GM13976 (cell line): ENCODE results near the gene HOXB9.

Experiments used
- DNase-seq: peaks from one replicate; pipeline ENCODE4 v3.0.0; 2012; ENCODE audit warnings: low spot score
- in situ Hi-C: fragments of 300-500 bp; cut with MboI; formaldehyde crosslinking; loops from one replicate; pipeline ENCODE4 v1.12.0; 2022; ENCODE audit warnings: low sequenced_read_pairs, mixed read lengths, inconsistent platforms; ENCODE audit not compliant: unreplicated experiment
- TF ChIP-seq, protein P1 (sequence below): IDR thresholded peaks from 2 replicates; pipeline ENCODE4 v1.5.1; 2012; ENCODE audit warnings: borderline replicate concordance, mild to moderate bottlenecking; ENCODE audit not compliant: insufficient read depth; ENCODE audit errors: extremely low read depth, missing control alignments, control extremely low read depth

Gene HOXB9

DNA sequence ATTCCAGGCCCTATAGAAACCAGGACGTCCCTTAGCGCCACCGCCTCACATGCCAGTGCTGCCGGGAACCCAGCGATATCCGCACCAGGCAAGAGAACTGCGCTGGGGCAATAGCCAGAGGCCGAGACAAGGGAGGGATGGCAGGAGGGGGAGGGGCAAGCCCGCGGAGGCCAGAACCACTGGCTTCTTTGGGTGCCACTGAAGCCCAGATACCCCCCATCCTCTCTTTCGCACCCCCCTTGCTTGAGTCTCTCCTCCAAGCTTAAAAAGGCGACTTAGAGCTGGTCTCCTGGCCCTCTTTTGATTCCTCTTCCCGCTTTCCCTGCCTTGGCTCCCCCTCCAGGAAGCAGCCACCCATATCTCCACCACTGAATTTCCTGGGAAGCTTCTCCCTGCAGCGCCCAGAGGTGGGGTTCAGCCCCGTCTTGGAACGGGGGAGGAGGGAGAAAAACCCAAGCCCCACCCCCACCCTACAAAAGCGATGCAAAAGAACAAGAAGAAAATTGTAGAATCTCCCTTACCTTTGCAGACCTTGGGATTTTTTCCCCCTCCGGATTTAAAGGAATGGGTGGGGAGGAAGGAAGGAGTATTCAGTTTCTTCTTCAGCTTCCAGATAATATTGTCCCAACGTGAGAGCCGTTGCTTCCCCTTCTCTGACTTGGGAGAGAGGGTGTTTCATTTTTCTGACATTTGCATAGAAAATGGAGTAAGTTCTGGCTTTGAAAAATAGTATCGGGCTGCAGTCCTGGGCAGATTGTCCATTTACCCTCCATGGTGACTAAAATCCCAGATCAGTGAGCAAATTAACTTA lies 22.0 kb downstream of the HOXB9 start:
- DNase-seq, result no peak
- TF ChIP-seq, protein P1, sequence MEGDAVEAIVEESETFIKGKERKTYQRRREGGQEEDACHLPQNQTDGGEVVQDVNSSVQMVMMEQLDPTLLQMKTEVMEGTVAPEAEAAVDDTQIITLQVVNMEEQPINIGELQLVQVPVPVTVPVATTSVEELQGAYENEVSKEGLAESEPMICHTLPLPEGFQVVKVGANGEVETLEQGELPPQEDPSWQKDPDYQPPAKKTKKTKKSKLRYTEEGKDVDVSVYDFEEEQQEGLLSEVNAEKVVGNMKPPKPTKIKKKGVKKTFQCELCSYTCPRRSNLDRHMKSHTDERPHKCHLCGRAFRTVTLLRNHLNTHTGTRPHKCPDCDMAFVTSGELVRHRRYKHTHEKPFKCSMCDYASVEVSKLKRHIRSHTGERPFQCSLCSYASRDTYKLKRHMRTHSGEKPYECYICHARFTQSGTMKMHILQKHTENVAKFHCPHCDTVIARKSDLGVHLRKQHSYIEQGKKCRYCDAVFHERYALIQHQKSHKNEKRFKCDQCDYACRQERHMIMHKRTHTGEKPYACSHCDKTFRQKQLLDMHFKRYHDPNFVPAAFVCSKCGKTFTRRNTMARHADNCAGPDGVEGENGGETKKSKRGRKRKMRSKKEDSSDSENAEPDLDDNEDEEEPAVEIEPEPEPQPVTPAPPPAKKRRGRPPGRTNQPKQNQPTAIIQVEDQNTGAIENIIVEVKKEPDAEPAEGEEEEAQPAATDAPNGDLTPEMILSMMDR, result no peak
- in situ Hi-C loops, result no loop called here

GRCh38 chr17:48601539-48602425 lies 24.4 kb downstream of the HOXB9 start:
- in situ Hi-C loops, result no loop called here

GRCh38 chr17:48601207-48601538 lies 25.0 kb downstream of the HOXB9 start:
- in situ Hi-C loops, result no loop called here
- TF ChIP-seq, protein P1, result no peak
- DNase-seq, result no peak

More at GRCh38 chr17:48601539-48602425, 24.4 kb downstream of the HOXB9 start:
- DNase-seq, result no peak
- TF ChIP-seq, protein P1, result no peak

- TF ChIP-seq, protein P1, result no peak
- in situ Hi-C loops, result no loop called here
- no peak for DNase-seq
Observed at GRCh38 chr17:48600244-48601098, 25.7 kb downstream of the HOXB9 start.

DNA sequence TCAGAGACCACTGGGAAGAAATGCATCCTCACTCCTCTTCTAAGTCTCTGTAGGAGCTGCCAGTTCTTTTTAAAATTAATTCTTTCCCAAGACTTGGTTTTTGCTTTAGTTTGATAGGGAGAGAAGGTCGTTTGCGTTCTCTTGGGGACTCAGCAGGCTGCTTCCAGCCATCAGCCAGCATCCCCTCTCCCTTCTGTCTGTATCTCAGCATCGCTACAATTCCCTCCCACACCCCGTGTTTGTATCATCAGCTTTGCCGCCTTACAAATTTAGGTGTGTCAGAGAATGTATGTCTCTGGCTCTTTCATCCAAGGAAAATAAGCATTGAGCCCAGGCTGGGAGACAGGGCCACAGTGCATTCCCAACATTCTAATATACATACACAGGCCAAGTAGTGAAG lies 26.8 kb downstream of the HOXB9 start:
- no peak for DNase-seq
- TF ChIP-seq, protein P1, result no peak
- in situ Hi-C loops, result no loop called here

DNA sequence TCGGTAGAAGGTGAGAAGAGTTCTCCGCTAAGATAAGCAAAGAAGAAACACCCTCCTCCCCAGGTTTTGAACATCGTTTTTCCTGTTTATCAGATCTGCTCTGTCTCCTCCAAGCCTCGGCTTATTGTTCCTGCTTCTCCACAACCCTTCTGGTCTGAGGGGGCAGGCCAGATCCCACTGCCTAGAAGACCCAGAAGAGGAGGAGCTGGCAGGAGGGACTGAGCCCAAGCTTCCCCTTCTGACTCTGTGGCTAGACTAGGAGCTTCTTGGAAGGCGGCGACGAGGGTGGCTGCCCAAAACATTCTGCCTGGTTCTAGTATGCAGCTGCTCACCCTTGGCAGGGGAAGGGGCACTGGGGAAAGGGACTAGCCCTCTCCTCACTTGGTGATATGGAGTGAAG lies 27.4 kb downstream of the HOXB9 start:
- in situ Hi-C loops, result no loop called here
- TF ChIP-seq, protein P1, result no peak
- DNase-seq, result no peak
